GM23338 (cell line): Measurements from ENCODE around the gene PKD1. TPM values are rescaled to one million over a fixed set of nuclear protein-coding genes. Genes with fewer than 3 reads are reported as not detected.

Experiments used
- ATAC-seq: fragments of 200-7000 bp; cut with Tn5 transposase; 3 replicates; pipeline ENCODE4 v1.9.1; 2020
- DNase-seq: peaks from one replicate; pipeline ENCODE4 v3.0.0-alpha.2; 2015; ENCODE audit warnings: low spot score
- H2AFZ ChIP-seq: fragments of 200-600 bp; sonication (generic); 2 replicates; pipeline ENCODE4 v1.8.0; 2016; ENCODE audit warnings: antibody characterized with exemption, mild to moderate bottlenecking, moderate library complexity
- H3F3A ChIP-seq: fragments of 200-600 bp; sonication (generic); replicated peaks from 2 replicates; pipeline ENCODE4 v1.8.0; 2017; ENCODE audit warnings: antibody characterized with exemption, mixed run types, low read depth
- H3K27ac ChIP-seq: fragments of 200-600 bp; sonication (generic); 2 replicates; pipeline ENCODE4 v1.6.1; 2016; ENCODE audit warnings: low read depth
- H3K27me3 ChIP-seq: fragments of 200-600 bp; sonication (generic); 2 replicates; pipeline ENCODE4 v1.8.0; 2016; ENCODE audit warnings: mild to moderate bottlenecking, mixed run types, moderate library complexity; ENCODE audit not compliant: insufficient read depth
- H3K36me3 ChIP-seq: fragments of 200-600 bp; sonication (generic); 2 replicates; pipeline ENCODE4 v1.8.0; 2016; ENCODE audit warnings: mild to moderate bottlenecking; ENCODE audit not compliant: insufficient read depth
- H3K4me1 ChIP-seq: fragments of 200-600 bp; sonication (generic); 2 replicates; pipeline ENCODE4 v1.8.0; 2016; ENCODE audit warnings: mild to moderate bottlenecking, moderate library complexity; ENCODE audit not compliant: insufficient read depth
- H3K4me2 ChIP-seq: fragments of 200-600 bp; sonication (generic); 2 replicates; pipeline ENCODE4 v1.7.1; 2017; ENCODE audit warnings: mixed run types
- H3K4me3 ChIP-seq: fragments of 200-600 bp; sonication (generic); 2 replicates; pipeline ENCODE4 v1.6.1; 2016; ENCODE audit warnings: mixed run types
- H3K79me2 ChIP-seq: fragments of 200-600 bp; sonication (generic); replicated peaks from 2 replicates; pipeline ENCODE4 v1.8.0; 2017; ENCODE audit warnings: mild to moderate bottlenecking; ENCODE audit not compliant: insufficient read depth
- H3K9me2 ChIP-seq: fragments of 200-600 bp; sonication (generic); 2 replicates; pipeline ENCODE4 v1.8.0; 2017; ENCODE audit not compliant: insufficient read depth
- H4K20me1 ChIP-seq: fragments of 200-600 bp; sonication (generic); replicated peaks from 2 replicates; pipeline ENCODE4 v1.8.0; 2017; ENCODE audit warnings: mild to moderate bottlenecking; ENCODE audit not compliant: insufficient read depth
- H3K27ac Mint-ChIP-seq: 2 replicates; pipeline ENCODE4 v1.8.0; 2020; ENCODE audit warnings: inconsistent platforms, mild to moderate bottlenecking, moderate library complexity, mixed read lengths
- H3K27me3 Mint-ChIP-seq: 3 replicates; pipeline ENCODE4 v1.8.0; 2022; ENCODE audit warnings: low read depth, mild to moderate bottlenecking, moderate library complexity, mixed read lengths, inconsistent platforms; ENCODE audit not compliant: insufficient read depth, poor library complexity
- H3K36me3 Mint-ChIP-seq: 3 replicates; pipeline ENCODE4 v1.8.0; 2021; ENCODE audit warnings: low read depth, mild to moderate bottlenecking, inconsistent platforms, moderate library complexity, mixed read lengths
- H3K4me1 Mint-ChIP-seq: 3 replicates; pipeline ENCODE4 v1.8.0; 2020; ENCODE audit warnings: mild to moderate bottlenecking, inconsistent platforms, mixed read lengths
- H3K4me3 Mint-ChIP-seq: 3 replicates; pipeline ENCODE4 v1.8.0; 2021; ENCODE audit warnings: moderate library complexity, mild to moderate bottlenecking, inconsistent platforms, mixed read lengths
- H3K9me3 Mint-ChIP-seq: 3 replicates; pipeline ENCODE4 v1.8.0; 2020; ENCODE audit warnings: moderate library complexity, mild to moderate bottlenecking, inconsistent platforms, mixed read lengths
- CREB1 ChIP-seq: fragments of 250-450 bp; sonication (Bioruptor Pico); IDR thresholded peaks from 2 replicates; pipeline ENCODE4 v1.5.0; 2020; ENCODE audit warnings: low read depth, mild to moderate bottlenecking, moderate library complexity
- CTCF ChIP-seq, 2 experiments: fragments of 200-600 bp in 1 of 2; sonication (generic) in 1 of 2; conservative IDR thresholded peaks; 2 replicates each; pipeline versions ENCODE4 v1.5.1 to v1.6.1; 2016 to 2017; ENCODE audit warnings: antibody characterized with exemption in 2 of 2, low read depth in 2 of 2, mild to moderate bottlenecking in 2 of 2, moderate library complexity in 1 of 2
- ETS1 ChIP-seq: IDR thresholded peaks from 2 replicates; pipeline ENCODE4 v1.6.1; 2016; ENCODE audit warnings: antibody characterized with exemption
- EZH2 ChIP-seq: fragments of 200-600 bp; sonication (generic); IDR thresholded peaks from one replicate; pipeline ENCODE4 v1.8.0; 2017; ENCODE audit warnings: antibody characterized with exemption, mild to moderate bottlenecking, low read depth; ENCODE audit not compliant: unreplicated experiment
- EZH2phosphoT487 ChIP-seq: fragments of 200-600 bp; sonication (generic); IDR thresholded peaks from one replicate; pipeline ENCODE4 v1.8.1; 2018; ENCODE audit warnings: antibody characterized with exemption; ENCODE audit not compliant: unreplicated experiment
- JUNB ChIP-seq: IDR thresholded peaks from one replicate; pipeline ENCODE4 v1.6.1; 2016; ENCODE audit warnings: antibody characterized with exemption; ENCODE audit not compliant: unreplicated experiment
- NANOG ChIP-seq: IDR thresholded peaks from 2 replicates; pipeline ENCODE4 v1.6.1; 2016; ENCODE audit warnings: antibody characterized with exemption, borderline replicate concordance
- POLR2AphosphoS5 ChIP-seq: IDR thresholded peaks from 2 replicates; pipeline ENCODE4 v1.6.1; 2016; ENCODE audit warnings: antibody characterized with exemption, low read depth
- REST ChIP-seq: IDR thresholded peaks from one replicate; pipeline ENCODE4 v1.6.1; 2018; ENCODE audit warnings: antibody characterized with exemption; ENCODE audit not compliant: unreplicated experiment
- STAT1 ChIP-seq: IDR thresholded peaks from one replicate; pipeline ENCODE4 v1.6.1; 2016; ENCODE audit warnings: antibody characterized with exemption; ENCODE audit not compliant: unreplicated experiment
- ZNF114 ChIP-seq: fragments of 250-450 bp; sonication (Bioruptor Pico); IDR thresholded peaks from 2 replicates; pipeline ENCODE4 v1.5.0; 2020; ENCODE audit warnings: mild to moderate bottlenecking, moderate library complexity
- ZNF331 ChIP-seq: fragments of 250-450 bp; sonication (Bioruptor Pico); IDR thresholded peaks from 2 replicates; pipeline ENCODE4 v1.5.0; 2020; ENCODE audit warnings: low read depth, mild to moderate bottlenecking, moderate library complexity
- ZNF462 ChIP-seq: fragments of 250-450 bp; sonication (Bioruptor Pico); IDR thresholded peaks from 2 replicates; pipeline ENCODE4 v1.5.0; 2020; ENCODE audit warnings: mild to moderate bottlenecking, moderate library complexity
- polyA plus RNA-seq: library from polyadenylated mRNA; unstranded; fragments of >200 nt; fragmentation: Nextera tagmentation; extraction: Ambion mirVana; gene quantifications from 2 replicates; pipeline ENCODE4 v1.2.1, GENCODE V29; 2016
- total RNA-seq: library from RNA; depleted of rRNA; stranded (reverse); fragments of >200 nt; shearing (Covaris generic); gene quantifications from 2 replicates; pipeline ENCODE4 v1.2.3, GENCODE V29; 2014

PKD1 gene
- total and polyA plus RNA-seq, 2 experiments from 2014 or later, result 21.1 to 107 TPM

GRCh38 chr16:2079991-2080390 lies 55.7 kb downstream of the PKD1 start:
- no peak overlapping the region for H3K4me3 ChIP-seq
- H3K9me2 ChIP-seq, result no peaks in the 10 kb centered on the region
- H4K20me1 ChIP-seq, result no peaks in the 10 kb centered on the region
- no peak for DNase-seq
- no peaks in the 10 kb centered on the region for H3K27me3 ChIP-seq
- H2AFZ ChIP-seq, result no peak overlapping the region
- H3K4me3 Mint-ChIP-seq, result no peak overlapping the region
- H3K79me2 ChIP-seq, result no peaks in the 10 kb centered on the region
- H3K27me3 Mint-ChIP-seq, result peaks cover 3% of the 10 kb centered on the region
- TF ChIP-seq ZNF331 (no peak), ETS1 (no peak), REST (no peak), ZNF114 (CRISPR knock-in tag) (no peak), CTCF (conservative IDR thresholded peaks at IDR 0.05; ENCODE audit: low read depth in 2 of 2) (no peak), EZH2 (no peak), STAT1 (no peak), NANOG (no peak), ZNF462 (no peak), POLR2AphosphoS5 (no peak), JUNB (no peak), CREB1 (CRISPR knock-in tag) (no peak), EZH2phosphoT487 (no peak)
- no peak overlapping the region for H3K27ac ChIP-seq
- no peak overlapping the region for H3K4me2 ChIP-seq
- no peak for ATAC-seq
- no peaks in the 10 kb centered on the region for H3F3A ChIP-seq
- H3K9me3 Mint-ChIP-seq, result no peaks in the 10 kb centered on the region
- H3K4me1 Mint-ChIP-seq, result no peaks in the 10 kb centered on the region
- H3K36me3 ChIP-seq, result no peaks in the 10 kb centered on the region
- H3K36me3 Mint-ChIP-seq, result peaks cover 5% of the 10 kb centered on the region; the same call in 1 of the 3 replicates
- no peak overlapping the region for H3K27ac Mint-ChIP-seq
- no peaks in the 10 kb centered on the region for H3K4me1 ChIP-seq
